Muscle of arm (tissue), 12 donors: ENCODE results near the gene NFKBIZ. TPM values are rescaled to one million over a fixed set of nuclear protein-coding genes. Genes with fewer than 3 reads are reported as not detected.

Experiments
- DNase-seq: peaks from one replicate; pipeline ENCODE4 v3.0.0-alpha.2; 2013
- polyA plus RNA-seq, 12 donors: library from polyadenylated mRNA; unstranded; fragments of 120-200 nt; gene quantifications; one replicate each; pipeline ENCODE4 v1.2.1, GENCODE V29; 2013; ENCODE audit not compliant: insufficient read length in 12 of 12

NFKBIZ gene
- polyA plus RNA-seq, 12 donors = 2.0 to 24.3 (median 5.0) TPM; not detected in 1

GRCh38 chr3:101824702-101825101 lies 24.6 kb upstream of the NFKBIZ start:
- no peak for DNase-seq

GRCh38 chr3:101825904-101826445 lies 23.3 kb upstream of the NFKBIZ start:
- no peak for DNase-seq

- DNase-seq = peak; percentile 87
Observed at GRCh38 chr3:101827211-101828174, 21.8 kb upstream of the NFKBIZ start.

GRCh38 chr3:101828276-101828675 lies 21.0 kb upstream of the NFKBIZ start:
- no peak for DNase-seq

GRCh38 chr3:101828691-101829436 lies 20.4 kb upstream of the NFKBIZ start:
- peak; percentile 73 for DNase-seq

- DNase-seq = no peak
Observed at GRCh38 chr3:101829437-101829830, 19.9 kb upstream of the NFKBIZ start.

GRCh38 chr3:101829874-101830273 lies 19.4 kb upstream of the NFKBIZ start:
- DNase-seq = no peak

GRCh38 chr3:101833446-101833974 lies 15.8 kb upstream of the NFKBIZ start:
- no peak for DNase-seq

- no peak for DNase-seq
Observed at GRCh38 chr3:101835676-101836075, 13.6 kb upstream of the NFKBIZ start.

- no peak for DNase-seq
Observed at GRCh38 chr3:101836160-101836559, 13.2 kb upstream of the NFKBIZ start.

GRCh38 chr3:101836652-101837598 lies 12.4 kb upstream of the NFKBIZ start:
- DNase-seq = no peak

- no peak for DNase-seq
Observed at GRCh38 chr3:101838691-101839090, 10.6 kb upstream of the NFKBIZ start.

- DNase-seq = no peak
Observed at GRCh38 chr3:101840066-101840465, 9.2 kb upstream of the NFKBIZ start.

- no peak for DNase-seq
Observed at GRCh38 chr3:101842245-101842934, 6.9 kb upstream of the NFKBIZ start.

- DNase-seq = no peak
Observed at GRCh38 chr3:101842935-101843330, 6.4 kb upstream of the NFKBIZ start.

- no peak for DNase-seq
Observed at GRCh38 chr3:101845425-101845824, 3.9 kb upstream of the NFKBIZ start.

- no peak for DNase-seq
Observed at GRCh38 chr3:101846709-101847108, 2.6 kb upstream of the NFKBIZ start.

- no peak for DNase-seq
Observed at GRCh38 chr3:101847328-101847727, 2.0 kb upstream of the NFKBIZ start.

GRCh38 chr3:101848326-101848725 lies 988 bp upstream of the NFKBIZ start:
- DNase-seq = no peak

- DNase-seq = peak; percentile 47
Observed at GRCh38 chr3:101849714-101850245, 466 bp downstream of the NFKBIZ start.
